ENCODE data around the gene ELK3. TPM values are rescaled to one million over a fixed set of nuclear protein-coding genes. Genes with fewer than 3 reads are reported as not detected.

The ELK3 gene
- total and polyA plus RNA-seq, 9 of the 15 experiments (the other 6 are each of a cell fraction or from before 2014, with no cell fraction given) = 1.5 to 5.5 (median 2.9) TPM

DNA sequence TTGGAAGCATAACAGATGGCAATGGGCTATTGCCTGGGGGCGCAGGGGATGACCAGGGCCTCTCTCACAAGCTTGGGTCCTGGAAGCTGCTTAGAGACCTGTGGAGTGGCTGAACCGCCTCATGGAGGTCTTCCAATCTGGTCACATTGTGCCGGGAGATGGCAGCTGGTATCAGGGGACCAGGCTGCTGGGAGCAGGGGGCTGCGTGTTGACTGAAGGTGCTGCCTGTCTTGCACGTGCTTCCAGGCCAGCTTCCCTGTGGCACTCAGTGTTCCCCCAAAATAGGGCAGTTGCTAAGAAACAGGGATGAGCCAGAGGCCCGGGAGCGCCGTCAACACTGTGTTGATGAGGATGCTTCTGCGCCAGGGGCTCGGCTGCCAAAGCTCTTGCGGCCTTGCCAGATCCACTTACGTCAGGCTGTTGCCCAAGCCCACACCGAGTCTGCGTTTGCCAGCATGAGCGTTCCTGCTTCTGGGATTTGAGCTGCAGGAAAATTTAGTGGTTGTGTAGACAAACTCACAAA, 39.8 kb downstream of the ELK3 start (continued):
- TF ChIP-seq, protein P1, sequence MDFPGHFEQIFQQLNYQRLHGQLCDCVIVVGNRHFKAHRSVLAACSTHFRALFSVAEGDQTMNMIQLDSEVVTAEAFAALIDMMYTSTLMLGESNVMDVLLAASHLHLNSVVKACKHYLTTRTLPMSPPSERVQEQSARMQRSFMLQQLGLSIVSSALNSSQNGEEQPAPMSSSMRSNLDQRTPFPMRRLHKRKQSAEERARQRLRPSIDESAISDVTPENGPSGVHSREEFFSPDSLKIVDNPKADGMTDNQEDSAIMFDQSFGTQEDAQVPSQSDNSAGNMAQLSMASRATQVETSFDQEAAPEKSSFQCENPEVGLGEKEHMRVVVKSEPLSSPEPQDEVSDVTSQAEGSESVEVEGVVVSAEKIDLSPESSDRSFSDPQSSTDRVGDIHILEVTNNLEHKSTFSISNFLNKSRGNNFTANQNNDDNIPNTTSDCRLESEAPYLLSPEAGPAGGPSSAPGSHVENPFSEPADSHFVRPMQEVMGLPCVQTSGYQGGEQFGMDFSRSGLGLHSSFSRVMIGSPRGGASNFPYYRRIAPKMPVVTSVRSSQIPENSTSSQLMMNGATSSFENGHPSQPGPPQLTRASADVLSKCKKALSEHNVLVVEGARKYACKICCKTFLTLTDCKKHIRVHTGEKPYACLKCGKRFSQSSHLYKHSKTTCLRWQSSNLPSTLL (IDR thresholded peaks at IDR 0.05) = no peak
- no peak for TF ChIP-seq RCOR1 (IDR thresholded peaks at IDR 0.05; ENCODE audit: borderline replicate concordance in 1 of 2, low read depth in 2 of 2, low read length in 2 of 2)
- no peak for TF ChIP-seq ZNF282 (CRISPR knock-in tag; IDR thresholded peaks at IDR 0.05)
- TF ChIP-seq ZNF407 (IDR thresholded peaks at IDR 0.05; ENCODE audit: low read depth) = no peak
- TF ChIP-seq ZNF316 (IDR thresholded peaks at IDR 0.05) = no peak
- no peak for TF ChIP-seq ZKSCAN3 (CRISPR knock-in tag; IDR thresholded peaks at IDR 0.05)
